CD4-positive, alpha-beta T cell (primary cell): ENCODE results near the gene DMKN. TPM values are rescaled to one million over a fixed set of nuclear protein-coding genes. Genes with fewer than 3 reads are reported as not detected.
A peak's percentile ranks its signal among the peaks of the same experiment; 100 is the strongest.

Experiments
- ATAC-seq: fragments of 200-7000 bp; cut with Tn5 transposase; one replicate; pipeline ENCODE4 v1.10.0; 2022; ENCODE audit warnings: mild to moderate bottlenecking; ENCODE audit not compliant: poor library complexity
- CTCF ChIA-PET: fragments of 350-600 bp; sonication (Branson Sonifier 250); formaldehyde crosslinking; loops from one replicate; lab custom pipeline; 2021; ENCODE audit warnings: antibody characterized with exemption, inconsistent platforms; lab: Charles Lee
- POLR2A ChIA-PET: fragments of 350-600 bp; sonication (Branson Sonifier 250); formaldehyde crosslinking; loops from one replicate; lab custom pipeline; 2021; ENCODE audit warnings: antibody characterized with exemption, inconsistent platforms; lab: Charles Lee
- DNase-seq, 14 experiments: peaks; one replicate each; pipeline ENCODE4 v3.0.0-alpha.2; 2013 to 2020; ENCODE audit warnings: mixed read lengths in 2 of 14
- H3K27ac ChIP-seq, 2 donors: one replicate each; pipeline versions ENCODE4 v1.5.1 to v1.7.0; 2013; ENCODE audit warnings: low read length in 2 of 2, low read depth in 1 of 2, mild to moderate bottlenecking in 1 of 2
- H3K27me3 ChIP-seq, 2 experiments: 1 replicate in 1 of 2; 2 replicates in 1 of 2; pipeline versions ENCODE4 v1.6.1 to v1.7.0; 2013; ENCODE audit warnings: low read length in 2 of 2, control low read depth in 1 of 2, mild to moderate bottlenecking in 1 of 2, moderate library complexity in 1 of 2; ENCODE audit not compliant: insufficient read depth in 2 of 2, control insufficient read depth in 1 of 2
- H3K36me3 ChIP-seq: one replicate; pipeline ENCODE4 v1.6.1; 2013; ENCODE audit warnings: low read length, control low read depth; ENCODE audit not compliant: insufficient read depth
- H3K4me1 ChIP-seq: one replicate; pipeline ENCODE4 v1.6.1; 2013; ENCODE audit warnings: low read length, control low read depth; ENCODE audit not compliant: insufficient read depth
- H3K4me3 ChIP-seq: one replicate; pipeline ENCODE4 v1.5.1; 2013; ENCODE audit warnings: mild to moderate bottlenecking, low read length, moderate library complexity
- H3K9me3 ChIP-seq, 2 experiments: 1 replicate in 1 of 2; 2 replicates in 1 of 2; pipeline versions ENCODE4 v1.6.1 to v1.7.0; 2013; ENCODE audit warnings: low read length in 2 of 2, mild to moderate bottlenecking in 2 of 2, control low read depth in 1 of 2, moderate library complexity in 1 of 2; ENCODE audit not compliant: control insufficient read depth in 1 of 2, insufficient read depth in 1 of 2
- H3K27ac Mint-ChIP-seq: one replicate; pipeline ENCODE4 v1.8.0; 2020; ENCODE audit warnings: mixed read lengths
- H3K27me3 Mint-ChIP-seq: one replicate; pipeline ENCODE4 v1.8.0; 2021; ENCODE audit warnings: mixed read lengths
- H3K36me3 Mint-ChIP-seq: one replicate; pipeline ENCODE4 v1.8.0; 2021; ENCODE audit warnings: low read depth, mixed read lengths
- H3K4me1 Mint-ChIP-seq: one replicate; pipeline ENCODE4 v1.8.0; 2021; ENCODE audit warnings: low read depth, mixed read lengths
- H3K4me3 Mint-ChIP-seq: one replicate; pipeline ENCODE4 v1.8.0; 2020; ENCODE audit warnings: mild to moderate bottlenecking, mixed read lengths
- H3K9me3 Mint-ChIP-seq: one replicate; pipeline ENCODE4 v1.8.0; 2020; ENCODE audit warnings: mixed read lengths
- intact Hi-C, 2 experiments: fragments of 100-400 bp; cut with DNase I in 1 of 2; cut with micrococcal nuclease in 1 of 2; formaldehyde crosslinking; loops; one replicate each; pipeline versions ENCODE4 v1.15.1 to v1.9.0; 2023 to 2025; cut with DNase I, micrococcal nuclease
- total RNA-seq, 174 experiments: library from RNA in 2 of 174; stranded (reverse) in 2 of 174; gene quantifications; one replicate each; pipeline ENCODE4 v1.2.3 and lab custom pipeline; 2021 to 2026
- TF ChIP-seq, protein P1 (sequence below): fragments of 200-600 bp; IDR thresholded peaks from one replicate; pipeline ENCODE4 v1.8.0; 2022; ENCODE audit warnings: antibody characterized with exemption, mild to moderate bottlenecking

Gene DMKN
- total RNA-seq, 2 experiments from 2014 or later = not detected

DNA sequence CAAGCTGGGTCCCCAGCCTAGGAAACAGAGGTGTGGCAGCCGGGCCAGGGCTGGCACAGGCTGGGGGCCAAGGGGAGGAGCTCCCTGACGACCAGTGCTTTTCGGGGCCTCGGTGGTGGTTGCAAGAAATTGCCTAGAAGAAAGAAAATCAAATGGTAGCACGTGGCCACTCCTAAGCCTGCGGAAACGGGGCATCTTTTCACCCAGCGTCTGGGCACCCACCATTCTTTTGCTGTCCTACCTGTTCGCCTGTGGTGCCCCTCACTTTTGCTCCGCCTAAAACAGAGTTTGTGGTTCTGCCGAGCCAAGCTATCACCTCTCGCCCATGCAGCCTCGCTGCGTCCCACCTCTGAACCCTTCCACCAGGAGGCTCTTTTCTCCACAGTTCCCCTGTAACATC, 16.0 kb downstream of the DMKN start:
- DNase-seq = no peak
- Histone ChIP-seq H3K36me3 (no peaks in the 10 kb centered on the region), H3K4me3 (no peak overlapping the region), H3K4me1 (peaks cover 14% of the 10 kb centered on the region), H3K27me3 (no peaks in the 10 kb centered on the region), H3K9me3 (no peaks in the 10 kb centered on the region), H3K27ac (no peak overlapping the region)
- Mint-ChIP-seq H3K4me1 (peaks cover 8% of the 10 kb centered on the region), H3K27me3 (peaks cover 10% of the 10 kb centered on the region), H3K27ac (no peak overlapping the region), H3K9me3 (no peaks in the 10 kb centered on the region), H3K36me3 (no peaks in the 10 kb centered on the region), H3K4me3 (no peak overlapping the region)
- ChIA-PET CTCF (interaction anchor here (1.9 kb wide), 1 partner anchor 13 kb away, joined by 6 read pairs; no protein-coding TSS in a partner anchor), POLR2A (no interaction called here)
- intact Hi-C loops = loop anchor here in 1 of 2 experiments (5.0 kb wide), 1 partner anchor 225 kb away; no protein-coding TSS in a partner anchor
- TF ChIP-seq, protein P1, sequence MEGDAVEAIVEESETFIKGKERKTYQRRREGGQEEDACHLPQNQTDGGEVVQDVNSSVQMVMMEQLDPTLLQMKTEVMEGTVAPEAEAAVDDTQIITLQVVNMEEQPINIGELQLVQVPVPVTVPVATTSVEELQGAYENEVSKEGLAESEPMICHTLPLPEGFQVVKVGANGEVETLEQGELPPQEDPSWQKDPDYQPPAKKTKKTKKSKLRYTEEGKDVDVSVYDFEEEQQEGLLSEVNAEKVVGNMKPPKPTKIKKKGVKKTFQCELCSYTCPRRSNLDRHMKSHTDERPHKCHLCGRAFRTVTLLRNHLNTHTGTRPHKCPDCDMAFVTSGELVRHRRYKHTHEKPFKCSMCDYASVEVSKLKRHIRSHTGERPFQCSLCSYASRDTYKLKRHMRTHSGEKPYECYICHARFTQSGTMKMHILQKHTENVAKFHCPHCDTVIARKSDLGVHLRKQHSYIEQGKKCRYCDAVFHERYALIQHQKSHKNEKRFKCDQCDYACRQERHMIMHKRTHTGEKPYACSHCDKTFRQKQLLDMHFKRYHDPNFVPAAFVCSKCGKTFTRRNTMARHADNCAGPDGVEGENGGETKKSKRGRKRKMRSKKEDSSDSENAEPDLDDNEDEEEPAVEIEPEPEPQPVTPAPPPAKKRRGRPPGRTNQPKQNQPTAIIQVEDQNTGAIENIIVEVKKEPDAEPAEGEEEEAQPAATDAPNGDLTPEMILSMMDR = no peak
- no peak for ATAC-seq

DNA sequence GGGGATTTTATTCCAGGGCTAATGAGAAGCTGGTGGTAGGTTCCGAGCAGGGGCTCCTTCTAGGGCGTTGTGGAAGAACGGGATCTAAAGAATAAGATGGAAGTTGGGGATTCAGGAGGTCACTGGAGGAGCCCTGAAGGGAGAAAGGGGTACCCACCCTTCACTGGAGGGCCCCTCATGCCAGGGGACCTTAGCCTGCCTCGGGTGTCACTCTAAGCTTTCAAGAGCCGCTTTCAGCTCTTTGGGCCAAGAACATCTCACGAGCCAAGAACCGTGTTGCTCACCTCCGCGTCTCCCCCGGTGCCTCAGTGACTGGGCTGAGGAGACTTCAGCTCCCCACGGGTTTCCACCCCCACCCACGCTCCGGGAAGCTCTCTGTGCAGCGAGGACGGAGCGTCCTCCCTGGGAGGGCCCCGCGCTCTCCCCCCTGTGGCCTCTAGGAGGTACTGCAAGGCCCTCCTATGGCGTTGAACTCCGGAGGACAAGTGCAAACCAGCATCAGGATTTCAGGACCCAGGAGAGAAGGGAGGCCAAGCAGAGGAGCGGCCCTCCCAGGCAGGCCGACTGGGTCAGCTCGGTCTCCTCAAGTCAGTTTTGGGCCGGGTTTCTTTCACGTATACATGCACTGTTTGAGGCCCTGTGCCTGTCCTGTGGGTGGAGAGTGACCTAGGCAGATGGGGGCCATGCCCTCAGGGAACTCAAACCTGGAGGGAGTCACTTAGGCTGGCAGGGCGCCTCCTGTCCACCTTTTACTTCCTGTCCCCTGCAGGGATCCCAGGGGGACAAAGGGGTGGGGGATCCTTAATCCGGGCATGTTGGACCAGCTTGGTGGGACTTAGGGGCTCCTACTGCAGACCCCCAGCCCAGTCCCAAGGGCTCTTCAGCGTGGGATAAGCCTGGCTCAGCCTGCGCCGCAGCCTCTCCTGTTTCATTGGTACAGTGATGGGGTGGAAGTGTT, 18.1 kb downstream of the DMKN start:
- Mint-ChIP-seq H3K27ac (no peak overlapping the region), H3K4me3 (no peak overlapping the region), H3K27me3 (peaks cover 15% of the 10 kb centered on the region), H3K36me3 (no peaks in the 10 kb centered on the region), H3K9me3 (no peaks in the 10 kb centered on the region), H3K4me1 (peaks cover 8% of the 10 kb centered on the region)
- DNase-seq (peak; percentile 46 to 82 (median 58)), ATAC-seq (peak; percentile 100)
- H3K27me3 ChIP-seq = peaks cover 0 to 2% of the 10 kb centered on the region in 2 experiments
- H3K36me3 ChIP-seq = no peaks in the 10 kb centered on the region
- H3K4me3 ChIP-seq = no peak overlapping the region
- intact Hi-C loops = loop anchor here (1.0 to 5.0 kb wide), 4 partner anchors 143 to 429 kb away; no protein-coding TSS in a partner anchor
- TF ChIP-seq, protein P1 = peak; percentile 91
- H3K27ac ChIP-seq = no peak overlapping the region
- H3K4me1 ChIP-seq = peaks cover 10% of the 10 kb centered on the region
- ChIA-PET CTCF (interaction anchor here (0.7 to 1.5 kb wide), 13 partner anchors 9 to 260 kb away, joined by 3 to 12 read pairs (median 4); partner anchors contain the start of gene FFAR1), POLR2A (interaction anchor here (1.0 to 1.4 kb wide), 4 partner anchors 15 to 143 kb away, joined by 3 to 6 read pairs (median 4); no protein-coding TSS in a partner anchor)
- no peaks in the 10 kb centered on the region for H3K9me3 ChIP-seq

DNA sequence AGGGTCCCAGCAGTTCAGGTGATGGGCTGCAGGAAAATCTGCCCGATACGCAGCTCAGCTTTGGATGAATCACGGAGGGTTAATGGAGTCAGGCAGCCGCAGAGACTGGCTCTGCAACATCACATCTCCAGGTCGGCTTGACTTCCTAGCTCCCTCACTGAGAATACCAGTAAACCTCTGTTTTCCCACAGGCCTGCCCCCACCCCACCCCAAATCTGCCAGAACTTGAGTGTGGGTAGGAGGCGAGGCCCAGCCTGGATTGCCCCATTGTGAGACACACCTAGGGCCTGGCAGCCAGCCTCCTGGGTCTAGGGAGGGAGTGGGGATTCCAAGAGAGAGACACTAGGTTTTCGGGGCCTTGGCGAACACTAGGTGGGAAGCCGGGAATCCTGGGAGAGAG, 19.5 kb downstream of the DMKN start:
- H3K27me3 Mint-ChIP-seq = peaks cover 15% of the 10 kb centered on the region
- no peaks in the 10 kb centered on the region for H3K36me3 Mint-ChIP-seq
- no peak overlapping the region for H3K4me3 Mint-ChIP-seq
- Histone ChIP-seq H3K4me3 (no peak overlapping the region), H3K9me3 (no peaks in the 10 kb centered on the region), H3K27me3 (peaks cover 0 to 2% of the 10 kb centered on the region in 2 experiments), H3K4me1 (peaks cover 10% of the 10 kb centered on the region), H3K36me3 (no peaks in the 10 kb centered on the region), H3K27ac (no peak overlapping the region)
- CTCF ChIA-PET = no interaction called here
- ATAC-seq = no peak
- no peak for DNase-seq
- TF ChIP-seq, protein P1 = no peak
- H3K4me1 Mint-ChIP-seq = peaks cover 8% of the 10 kb centered on the region
- POLR2A ChIA-PET = no interaction called here
- no peaks in the 10 kb centered on the region for H3K9me3 Mint-ChIP-seq
- intact Hi-C loops = loop anchor here (2.0 kb wide), 2 partner anchors 257 to 427 kb away; no protein-coding TSS in a partner anchor
- no peak overlapping the region for H3K27ac Mint-ChIP-seq
